Panc1 (cell line): Measurements from ENCODE around the gene SEMA6A.

Source experiments
- CTCF ChIP-seq: fragments of 450-650 bp; IDR thresholded peaks from 2 replicates; pipeline ENCODE4 v1.5.1; 2017; ENCODE audit warnings: mild to moderate bottlenecking
- REST ChIP-seq, 2 experiments: IDR thresholded peaks; 2 replicates each; pipeline ENCODE4 v1.6.1; 2011 to 2012; ENCODE audit warnings: low read depth in 2 of 2, control low read depth in 1 of 2, low read length in 1 of 2, mild to moderate bottlenecking in 1 of 2, moderate library complexity in 1 of 2; ENCODE audit not compliant: insufficient read depth in 1 of 2

- TF ChIP-seq CTCF (no peak), REST (IDR thresholded peaks at IDR 0.05; ENCODE audit: insufficient read depth in 1 of 2, low read depth in 2 of 2, low read length in 1 of 2) (no peak)
Observed at GRCh38 chr5:116451905-116452450, 122.6 kb downstream of the SEMA6A start.
